ENCODE measurements around the gene ARHGDIA.
A peak's percentile ranks its signal among the peaks of the same experiment; 100 is the strongest.
"Not testable (repeated sequence)": the region's sequence is repeated elsewhere in the genome, so short reads cannot be mapped to it uniquely, and the experiment has no call there.

ARHGDIA gene

GRCh38 chr17:81842725-81843504, 28.2 kb downstream of the ARHGDIA start:
- no peak for ATAC-seq
- DNase-seq: no peak

DNA sequence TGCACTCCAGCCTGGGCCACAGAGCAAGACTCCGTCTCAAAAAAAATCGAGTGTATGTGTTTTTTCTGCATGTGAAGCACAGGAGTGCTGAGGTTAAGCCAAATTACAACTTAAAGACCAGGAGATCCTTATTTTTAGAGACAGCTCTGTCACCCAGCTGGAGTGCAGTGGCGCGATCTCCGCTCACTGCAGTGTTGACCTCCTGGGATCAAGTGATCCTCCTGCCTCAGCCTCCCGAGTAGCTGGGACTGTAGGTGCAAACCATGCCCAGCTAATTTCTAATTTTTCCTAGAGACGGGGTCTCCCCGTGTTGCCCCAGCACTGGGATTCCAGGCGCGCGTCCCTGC, 28.8 kb downstream of the ARHGDIA start:
- ATAC-seq (no peak), DNase-seq (no peak)

DNA sequence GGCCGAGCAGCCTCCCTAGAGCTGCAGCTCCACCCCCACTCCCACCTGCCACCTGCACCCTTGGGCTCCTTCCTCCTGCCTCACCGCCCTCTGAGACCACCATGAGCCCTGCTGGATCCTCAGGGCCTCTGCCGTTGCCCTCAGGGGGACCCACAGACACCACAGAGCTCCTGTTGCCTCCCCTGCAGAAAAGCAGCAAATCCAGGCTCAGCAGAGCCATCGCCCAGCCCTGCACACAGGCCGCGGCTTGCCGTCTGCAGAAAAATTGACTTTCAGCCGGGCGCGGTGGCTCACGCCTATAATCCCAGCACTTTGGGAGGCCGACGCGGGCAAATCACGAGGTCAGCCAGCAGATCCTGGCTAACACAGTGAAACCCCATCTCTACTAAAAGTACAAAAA, 29.3 kb downstream of the ARHGDIA start:
- ATAC-seq (no peak), DNase-seq (no peak)

DNA sequence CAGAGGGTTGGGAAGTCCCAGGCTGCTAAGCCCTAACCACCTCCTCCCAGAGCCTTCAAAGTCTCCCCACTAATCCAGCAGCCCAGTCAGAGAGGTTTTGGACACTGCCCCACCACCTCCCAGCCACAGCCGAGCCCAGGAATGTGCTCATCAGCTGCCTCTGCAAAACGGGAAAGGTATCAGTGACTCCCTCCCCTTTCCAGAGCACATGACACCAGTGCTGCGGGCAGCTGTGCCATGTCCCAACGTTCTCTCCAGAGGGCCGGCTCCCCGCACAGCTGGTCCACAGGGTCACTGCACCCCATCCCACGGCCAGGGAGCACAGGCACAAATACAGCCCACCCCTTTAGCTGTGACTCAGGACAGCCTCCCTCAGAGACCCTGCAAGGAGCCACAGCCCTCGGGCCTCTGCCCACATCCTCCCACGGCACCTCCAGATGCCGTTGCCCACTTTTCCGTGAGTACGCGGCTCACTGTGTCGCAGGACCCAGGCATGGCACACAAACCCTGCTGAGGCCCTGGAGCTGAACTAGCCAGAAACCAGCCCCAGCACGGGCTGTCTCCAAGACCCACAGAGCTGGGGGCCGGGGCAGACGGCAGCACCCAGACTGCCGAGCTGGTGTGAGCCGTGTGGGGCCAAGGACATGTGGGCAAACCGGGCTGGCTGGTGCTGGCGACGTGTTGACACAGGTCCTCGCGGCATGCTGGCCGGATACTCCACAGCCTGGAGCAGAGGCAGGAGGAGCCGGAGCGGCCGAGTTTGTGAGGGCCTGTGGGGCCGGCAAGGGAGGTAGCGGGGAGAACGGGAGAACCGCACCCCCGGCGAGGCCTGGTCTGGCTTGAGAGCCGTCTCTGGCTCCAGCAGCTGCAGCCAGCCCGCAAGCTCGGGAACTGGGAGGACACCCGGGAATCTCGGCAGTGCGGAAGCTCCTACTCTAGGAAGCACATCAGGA, 30.0 kb downstream of the ARHGDIA start:
- DNase-seq: no peak
- no peak for ATAC-seq

DNA sequence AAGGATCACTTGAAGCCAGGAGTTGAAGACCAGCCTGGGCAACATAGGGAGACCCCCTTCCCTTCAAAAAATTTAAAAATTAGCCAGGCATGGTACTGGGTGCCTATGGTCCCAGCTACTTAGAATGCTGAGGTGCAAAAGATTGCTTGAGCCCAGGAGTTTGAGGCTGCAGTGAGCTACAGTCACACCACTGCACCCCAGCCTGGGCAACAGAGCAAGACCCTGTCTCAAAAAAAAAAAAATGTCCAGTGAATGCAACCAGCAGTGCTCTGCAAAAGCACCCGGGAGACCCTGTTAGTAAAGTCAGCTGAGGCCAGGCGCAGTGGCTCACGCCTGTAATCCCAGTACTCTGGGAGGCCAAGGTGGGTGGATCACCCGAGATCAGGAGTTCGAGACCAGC, 31.1 kb downstream of the ARHGDIA start:
- DNase-seq, ATAC-seq: not testable (repeated sequence)

GRCh38 chr17:81839301-81839700, 31.8 kb downstream of the ARHGDIA start:
- ATAC-seq: no peak
- no peak for DNase-seq

- ATAC-seq: no peak
- no peak for DNase-seq
Observed at GRCh38 chr17:81838753-81839255, 32.3 kb downstream of the ARHGDIA start.

- ATAC-seq: no peak
- DNase-seq: no peak
Observed at GRCh38 chr17:81837641-81838040, 33.5 kb downstream of the ARHGDIA start.

GRCh38 chr17:81834831-81835267, 36.3 kb downstream of the ARHGDIA start, which contains the start of gene PPP1R27:
Gene PPP1R27, minus strand, starts transcription at chr17:81835050. Its CDS starts 97 bp downstream, at chr17:81834953.
- ATAC-seq (no peak), DNase-seq (no peak)

DNA sequence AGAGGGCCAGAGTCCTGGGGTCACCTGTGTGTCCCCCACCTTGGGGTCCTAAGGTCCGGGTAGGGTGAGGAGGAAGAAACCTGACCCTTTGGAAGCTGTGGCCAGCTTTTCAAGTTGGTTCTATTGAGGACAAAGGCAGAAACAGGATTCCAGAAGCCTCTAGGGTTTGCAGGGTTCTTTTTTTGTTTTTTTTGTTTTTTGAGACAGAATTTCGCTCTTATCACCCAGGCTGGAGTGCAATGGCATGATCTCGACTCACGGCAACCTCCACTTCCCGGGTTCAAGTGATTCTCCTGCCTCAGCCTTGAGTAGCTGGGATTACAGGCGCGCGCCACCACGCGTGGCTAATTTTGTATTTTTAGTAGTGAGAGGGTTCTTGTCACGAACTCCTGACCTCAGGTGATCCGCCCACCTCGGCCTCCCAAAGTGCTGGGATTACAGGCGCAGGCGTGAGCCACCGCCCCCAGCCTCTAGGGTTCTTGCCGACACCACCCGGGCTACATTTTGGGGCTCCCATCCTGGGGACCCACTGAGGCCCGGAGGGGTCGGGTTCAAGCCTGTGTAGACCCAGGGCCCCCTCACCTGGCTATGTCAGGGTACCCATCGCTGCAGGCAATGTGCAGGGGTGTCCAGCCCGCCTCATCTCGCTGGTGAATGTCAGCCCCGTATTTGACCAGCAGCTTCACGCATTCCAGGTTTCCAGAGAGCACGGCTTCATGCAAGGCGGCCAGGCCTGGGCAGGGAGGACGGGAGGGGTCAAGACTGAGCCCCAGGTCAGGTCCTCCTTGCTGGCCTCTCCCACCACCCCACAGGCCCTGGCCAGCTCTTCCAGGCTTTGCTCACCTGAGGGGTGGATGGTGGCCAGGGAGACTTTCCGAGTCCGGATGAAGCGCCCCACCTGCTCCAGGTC, 37.0 kb downstream of the ARHGDIA start:
- no peak for DNase-seq

DNA sequence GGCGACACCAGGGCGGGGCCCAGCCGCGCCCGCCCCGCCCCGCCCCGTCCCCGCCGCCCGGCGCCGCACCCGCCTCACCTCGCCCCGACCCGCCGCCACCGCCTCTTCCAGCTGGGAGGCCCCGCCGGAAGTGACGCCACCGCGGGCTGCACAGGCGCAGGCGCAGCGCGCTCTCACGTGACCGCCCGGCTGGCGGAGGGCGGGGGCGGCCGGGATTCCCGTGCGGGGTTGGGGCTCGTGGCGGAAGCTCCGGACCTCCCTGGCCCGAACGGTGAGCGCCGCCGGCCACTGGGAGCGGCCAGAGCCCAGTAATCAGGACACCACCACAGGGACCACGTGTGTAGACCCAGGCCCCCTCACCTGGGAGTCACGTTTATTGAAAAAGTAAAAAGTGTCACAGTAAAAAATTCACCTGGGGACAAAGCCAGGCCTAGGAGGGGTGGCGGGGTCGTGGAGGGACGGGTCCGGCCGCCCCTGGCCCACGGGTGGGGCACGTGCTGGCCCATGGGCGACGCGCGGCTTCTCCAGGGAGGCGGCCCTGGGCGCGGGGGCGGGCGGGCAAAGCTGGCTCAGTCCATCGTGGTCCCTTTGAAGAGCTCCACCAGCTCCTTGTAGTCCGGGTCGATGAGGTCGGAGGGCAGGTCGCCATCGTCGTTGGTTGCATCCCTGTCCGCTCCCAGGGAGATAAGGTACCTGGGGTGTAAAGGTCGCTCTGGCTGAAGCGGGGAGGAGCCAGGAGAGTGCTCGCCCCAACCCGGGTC, 37.8 kb downstream of the ARHGDIA start, which contains the start of gene MCRIP1:
TSS of gene MCRIP1 (minus strand) at position 132 of the 761 bp plus-strand sequence. CDS start 8,785 bp downstream, outside the sequence.
- DNase-seq: peak; percentile 99
- ATAC-seq: peak; percentile 83

More for the DNA sequence above, 37.0 kb downstream of the ARHGDIA start:
- ATAC-seq: no peak

DNA sequence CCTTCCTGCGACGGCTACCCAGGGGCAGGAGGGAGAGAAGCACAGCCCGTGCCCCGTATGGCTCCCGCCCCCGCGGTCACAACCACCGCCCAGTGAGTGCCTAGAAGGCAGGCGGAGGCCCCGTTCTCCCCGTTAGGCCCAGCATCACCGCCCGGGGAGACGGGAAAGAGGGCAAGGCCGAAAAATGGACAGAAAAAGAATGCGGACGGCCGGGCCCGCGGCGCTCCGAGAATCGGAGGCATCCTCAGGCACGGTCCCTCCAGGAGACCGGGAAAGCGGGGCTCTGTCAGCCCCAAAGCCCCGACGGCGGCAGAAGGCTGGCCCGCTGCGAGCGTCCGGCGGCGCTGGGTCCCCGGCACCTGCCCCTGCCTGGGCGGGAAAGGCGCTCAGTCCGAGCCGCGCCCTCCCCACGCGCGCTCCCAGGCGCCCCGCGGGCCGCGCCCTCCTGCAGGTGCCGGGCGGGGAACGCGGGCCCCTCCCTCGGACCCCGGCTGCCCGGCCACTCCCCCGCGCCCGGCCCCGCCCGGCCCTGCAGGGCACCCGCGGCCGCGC, 38.5 kb downstream of the ARHGDIA start:
- DNase-seq: peak; percentile 69
- peak; percentile 29 for ATAC-seq

GRCh38 chr17:81831957-81832607, 39.1 kb downstream of the ARHGDIA start:
- peak; percentile 64 for DNase-seq
- ATAC-seq: peak; percentile 34

DNA sequence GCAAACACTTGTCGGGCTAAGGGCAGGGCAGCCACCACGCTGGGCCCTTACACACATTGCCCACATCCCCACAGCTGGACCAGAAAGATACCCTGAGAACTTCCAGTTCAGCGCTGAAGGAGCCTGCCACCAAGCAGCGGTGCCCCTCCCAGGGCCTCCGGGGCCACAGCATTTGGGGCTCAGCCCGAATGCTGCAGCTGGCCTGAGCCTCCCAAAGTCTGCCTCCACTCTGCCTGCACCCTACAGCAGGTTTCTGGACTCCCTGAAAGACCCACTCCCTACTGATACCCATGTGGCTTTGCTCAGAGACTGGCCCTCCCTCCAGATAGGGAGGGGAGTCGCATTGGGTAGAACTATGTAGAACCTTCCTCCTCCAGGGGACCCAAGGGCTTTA, 39.6 kb downstream of the ARHGDIA start:
- peak; percentile 25 for DNase-seq
- ATAC-seq: no peak

GRCh38 chr17:81829858-81830257, 41.3 kb downstream of the ARHGDIA start:
- ATAC-seq (no peak), DNase-seq (no peak)

- ATAC-seq: no peak
Observed at GRCh38 chr17:81828656-81829055, 42.5 kb downstream of the ARHGDIA start.

GRCh38 chr17:81825841-81826466, 45.2 kb downstream of the ARHGDIA start:
- no peak for DNase-seq
- no peak for ATAC-seq

More at GRCh38 chr17:81828656-81829055, 42.5 kb downstream of the ARHGDIA start:
- DNase-seq: no peak

GRCh38 chr17:81824595-81824994, 46.5 kb downstream of the ARHGDIA start:
- ATAC-seq (no peak), DNase-seq (no peak)

DNA sequence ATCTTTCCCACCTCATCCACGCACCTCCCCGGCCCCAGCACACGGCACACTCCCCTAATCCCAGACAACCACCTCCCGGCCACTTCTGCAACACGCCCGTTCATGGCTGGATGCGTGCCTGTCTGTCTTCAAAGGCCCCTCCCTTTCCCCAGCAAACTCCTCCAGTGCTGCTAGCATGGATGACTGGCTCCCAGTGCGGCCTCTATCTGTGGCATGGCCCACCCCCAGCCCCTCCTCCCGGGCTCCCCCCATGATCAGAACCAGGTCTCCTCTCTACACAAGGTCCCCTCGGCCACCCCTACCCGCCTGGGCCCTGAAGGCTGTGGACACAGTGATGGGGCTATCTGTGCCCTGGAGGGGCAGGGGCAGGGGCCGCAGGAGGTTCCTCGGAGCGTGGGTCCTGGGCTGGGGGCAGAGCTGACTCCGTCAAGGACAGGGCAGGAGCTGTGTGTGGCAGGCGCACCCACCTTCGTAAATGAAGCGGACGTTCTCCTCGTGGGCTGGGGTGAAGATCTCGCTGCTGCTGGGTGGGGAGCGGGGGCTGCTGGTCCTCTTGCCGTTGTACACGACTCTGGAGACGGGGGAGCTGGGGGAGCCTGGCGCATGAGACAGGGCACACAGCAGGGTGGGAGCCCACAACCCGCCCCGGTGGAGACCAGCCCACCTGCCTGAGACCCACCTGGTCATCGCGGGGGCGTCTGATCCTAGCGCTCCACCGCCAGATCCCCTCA, 47.2 kb downstream of the ARHGDIA start:
- ATAC-seq (no peak), DNase-seq (no peak)

All from stimulated activated naive CD8-positive, alpha-beta T cell treated with anti-CD3 and anti-CD28 coated beads, Interleukin-15, Interleukin-2, amounts not matched to agents 100 U/mL and 50 U/mL, for 24 hours (primary cell).